Right atrium auricular region (tissue), 2 donors: ENCODE measurements around the gene REV3L. TPM values are rescaled to one million over a fixed set of nuclear protein-coding genes. Genes with fewer than 3 reads are reported as not detected.

Experiments
- DNase-seq: peaks from one replicate; pipeline ENCODE4 v3.0.0-alpha.2; 2019; ENCODE audit warnings: low spot score
- H3K27ac ChIP-seq, 2 donors: fragments of 200-600 bp; sonication (generic); 1 replicate in 1 of 2; 2 replicates in 1 of 2; pipeline ENCODE4 v1.5.1; 2016 to 2019
- H3K27me3 ChIP-seq, 2 donors: fragments of 200-600 bp; sonication (generic); one replicate each; pipeline versions ENCODE4 v1.5.1 to v1.6.0; 2017 to 2019
- H3K36me3 ChIP-seq: fragments of 200-600 bp; sonication (generic); one replicate; pipeline ENCODE4 v1.5.1; 2016
- H3K4me1 ChIP-seq, 2 donors: fragments of 200-600 bp; sonication (generic); one replicate each; pipeline versions ENCODE4 v1.5.1 to v1.6.0; 2017 to 2019
- H3K4me3 ChIP-seq, 2 donors: fragments of 200-600 bp; sonication (generic); 1 replicate in 1 of 2; 2 replicates in 1 of 2; pipeline ENCODE4 v1.5.1; 2017 to 2019; ENCODE audit warnings: mild to moderate bottlenecking in 1 of 2, moderate library complexity in 1 of 2
- H3K9me3 ChIP-seq, 2 donors: fragments of 200-600 bp; sonication (generic); one replicate each; pipeline ENCODE4 v1.5.1; 2019
- CTCF ChIP-seq, 2 donors: fragments of 200-600 bp; sonication (generic); IDR thresholded peaks; one replicate each; pipeline ENCODE4 v1.5.1; 2019; ENCODE audit warnings: antibody characterized with exemption in 2 of 2
- total RNA-seq, 2 donors: library from RNA; depleted of rRNA; stranded (reverse); fragments of >200 nt; gene quantifications; one replicate each; pipeline ENCODE4 v1.1.0, GENCODE V29; 2016

The REV3L gene
- total RNA-seq, 2 donors from 2014 or later, result 14.5 to 34.2 TPM

GRCh38 chr6:111483736-111484632, 966 bp upstream of the REV3L start:
- H3K27me3 ChIP-seq, result no peaks in the 10 kb centered on the region
- peaks cover 0 to 31% of the 10 kb centered on the region in 2 donors for H3K4me1 ChIP-seq
- peak overlapping the region; percentile 99 to 100 for H3K27ac ChIP-seq
- TF ChIP-seq CTCF (IDR thresholded peaks at IDR 0.05), result no peak
- H3K9me3 ChIP-seq, result no peaks in the 10 kb centered on the region
- peak; percentile 97 for DNase-seq
- H3K36me3 ChIP-seq, result no peaks in the 10 kb centered on the region
- H3K4me3 ChIP-seq, result peak overlapping the region; percentile 94 to 96

GRCh38 chr6:111482188-111482958, 645 bp downstream of the REV3L start:
- peak overlapping the region; percentile 94 to 96 for H3K4me3 ChIP-seq
- TF ChIP-seq CTCF (IDR thresholded peaks at IDR 0.05), result no peak

DNA sequence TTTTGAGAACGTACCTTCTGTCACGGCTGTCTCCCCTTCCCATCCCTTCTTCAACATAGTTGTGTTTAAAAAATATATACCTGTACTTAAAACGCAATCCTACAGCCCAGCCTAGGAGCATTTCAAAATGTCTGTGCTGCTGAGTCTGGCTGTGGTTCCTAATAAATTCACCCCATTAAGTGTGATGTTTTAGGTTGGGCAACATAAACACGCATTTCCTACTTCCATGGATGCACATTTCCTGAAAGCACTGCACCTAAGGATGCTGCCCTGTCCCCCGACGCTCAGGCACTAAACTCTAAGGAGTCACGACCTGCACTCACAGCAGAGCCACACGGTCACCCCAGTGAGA, 1.2 kb downstream of the REV3L start:
- DNase-seq, result no peak
- Histone ChIP-seq H3K4me3 (peak overlapping the region; percentile 94 to 96), H3K9me3 (no peaks in the 10 kb centered on the region), H3K27ac (peak overlapping the region; percentile 99 to 100), H3K27me3 (no peaks in the 10 kb centered on the region), H3K36me3 (no peaks in the 10 kb centered on the region), H3K4me1 (peaks cover 0 to 49% of the 10 kb centered on the region in 2 donors)
- no peak for TF ChIP-seq CTCF (IDR thresholded peaks at IDR 0.05)

More at GRCh38 chr6:111482188-111482958, 645 bp downstream of the REV3L start:
- Histone ChIP-seq H3K36me3 (no peaks in the 10 kb centered on the region), H3K27me3 (no peaks in the 10 kb centered on the region), H3K4me1 (peaks cover 0 to 47% of the 10 kb centered on the region in 2 donors), H3K9me3 (no peaks in the 10 kb centered on the region), H3K27ac (peak overlapping the region; percentile 99 to 100)
- peak; percentile 69 for DNase-seq

- no peak for TF ChIP-seq CTCF (IDR thresholded peaks at IDR 0.05)
- H3K4me1 ChIP-seq, result peaks cover 0 to 49% of the 10 kb centered on the region in 2 donors
- no peaks in the 10 kb centered on the region for H3K36me3 ChIP-seq
- H3K27ac ChIP-seq, result peak overlapping the region; percentile 99 to 100
- no peaks in the 10 kb centered on the region for H3K27me3 ChIP-seq
- peak overlapping the region; percentile 94 to 96 for H3K4me3 ChIP-seq
- DNase-seq, result no peak
- no peaks in the 10 kb centered on the region for H3K9me3 ChIP-seq
These were observed 1.8 kb downstream of the REV3L start for GRCh38 chr6:111480988-111481822.

GRCh38 chr6:111478749-111479148, 4.3 kb downstream of the REV3L start:
- H3K4me1 ChIP-seq, result peaks cover 0 to 37% of the 10 kb centered on the region in 2 donors
- no peaks in the 10 kb centered on the region for H3K9me3 ChIP-seq
- DNase-seq, result no peak
- H3K36me3 ChIP-seq, result no peaks in the 10 kb centered on the region
- H3K27ac ChIP-seq, result no peak overlapping the region
- H3K4me3 ChIP-seq, result no peak overlapping the region
- TF ChIP-seq CTCF (IDR thresholded peaks at IDR 0.05), result peak in 1 of 2 donors; percentile 53
- no peaks in the 10 kb centered on the region for H3K27me3 ChIP-seq
